GM19438 (cell line): ENCODE measurements around the gene TEAD3.

Experiments used
- ATAC-seq: cut with Tn5 transposase; IDR thresholded peaks from one replicate; pipeline ENCODE4 v1.9.1; 2021; ENCODE audit warnings: low read depth; ENCODE audit not compliant: unreplicated experiment

The TEAD3 gene

DNA sequence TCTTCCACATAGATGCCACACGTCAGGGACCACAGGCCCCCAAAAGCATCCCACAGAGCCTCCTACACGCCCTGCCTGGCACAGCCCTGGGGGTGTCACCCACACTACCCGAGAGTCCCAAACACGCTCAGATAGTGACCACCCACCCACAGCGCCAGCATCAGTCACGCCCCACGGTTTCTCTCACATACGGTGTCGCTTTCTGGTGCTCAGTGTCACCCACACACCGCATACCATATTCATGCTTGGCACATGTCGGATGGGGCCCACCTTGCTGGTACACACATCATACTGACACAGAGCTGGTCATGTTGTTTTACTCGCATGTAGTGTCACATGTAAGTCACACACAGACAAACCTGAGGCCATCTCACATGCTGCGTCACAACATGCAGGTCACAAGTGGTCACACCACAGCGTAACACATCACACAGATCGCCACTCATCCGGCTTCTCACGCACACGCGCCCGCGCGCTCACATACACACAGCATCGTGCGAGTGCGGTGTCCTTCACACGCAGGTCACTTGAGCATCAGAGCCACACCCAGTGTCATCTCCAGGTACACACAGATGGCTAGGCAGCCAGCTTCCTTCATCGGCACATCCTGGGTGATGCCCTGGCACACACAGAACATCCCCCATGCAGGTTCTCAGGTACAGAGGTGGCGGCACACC, 3.4 kb downstream of the TEAD3 start:
- ATAC-seq: no peak

DNA sequence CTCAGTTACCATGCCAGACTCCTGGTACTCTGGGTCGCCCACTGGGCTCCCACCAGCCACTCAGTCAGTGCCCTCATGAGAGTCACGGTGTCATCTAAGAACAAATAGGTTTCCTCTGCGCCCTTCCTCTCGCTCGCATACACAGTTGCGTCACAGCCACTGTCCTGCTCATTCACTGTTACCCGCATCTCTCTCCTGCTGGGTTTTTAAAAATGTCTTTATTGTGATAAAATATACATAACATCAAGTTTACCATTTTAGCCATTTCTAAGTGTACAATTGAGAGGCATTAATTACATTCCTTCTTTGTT, 4.0 kb downstream of the TEAD3 start:
- ATAC-seq: no peak

DNA sequence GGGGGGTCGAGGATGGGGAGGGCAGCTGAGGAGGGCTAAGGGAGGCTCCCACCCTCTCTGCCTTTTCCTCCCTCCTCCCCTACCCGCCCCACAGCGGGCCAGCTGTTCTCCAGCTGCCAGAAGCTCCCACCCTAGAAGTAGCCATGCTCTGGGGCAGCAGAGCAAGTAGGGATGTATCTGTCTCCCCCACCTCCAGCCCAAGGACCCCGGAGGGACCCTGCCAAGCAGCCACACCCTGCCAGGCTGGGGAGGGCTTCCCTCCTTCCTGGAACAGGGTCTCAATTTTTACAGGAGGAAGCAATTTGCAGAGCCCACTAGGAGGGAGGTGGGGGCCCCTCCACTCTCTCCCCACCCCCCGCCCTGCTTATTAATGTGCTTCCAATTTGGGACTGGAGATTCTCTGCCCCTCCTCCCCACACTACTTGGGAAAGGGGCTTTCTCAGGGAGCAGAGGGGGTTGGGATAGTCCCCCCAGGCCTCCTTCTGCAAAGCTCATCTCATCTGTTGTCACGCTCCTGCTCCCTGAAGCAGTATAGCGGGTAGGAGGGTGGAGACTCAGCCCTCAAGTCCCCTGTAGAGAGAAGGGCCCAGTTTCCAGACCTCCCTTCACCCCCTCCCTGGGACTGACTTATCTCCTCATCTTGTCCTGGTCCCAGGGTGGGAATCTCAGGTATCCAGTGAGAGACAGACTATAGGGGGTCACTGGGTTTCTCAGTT, 4.5 kb downstream of the TEAD3 start:
- no peak for ATAC-seq

DNA sequence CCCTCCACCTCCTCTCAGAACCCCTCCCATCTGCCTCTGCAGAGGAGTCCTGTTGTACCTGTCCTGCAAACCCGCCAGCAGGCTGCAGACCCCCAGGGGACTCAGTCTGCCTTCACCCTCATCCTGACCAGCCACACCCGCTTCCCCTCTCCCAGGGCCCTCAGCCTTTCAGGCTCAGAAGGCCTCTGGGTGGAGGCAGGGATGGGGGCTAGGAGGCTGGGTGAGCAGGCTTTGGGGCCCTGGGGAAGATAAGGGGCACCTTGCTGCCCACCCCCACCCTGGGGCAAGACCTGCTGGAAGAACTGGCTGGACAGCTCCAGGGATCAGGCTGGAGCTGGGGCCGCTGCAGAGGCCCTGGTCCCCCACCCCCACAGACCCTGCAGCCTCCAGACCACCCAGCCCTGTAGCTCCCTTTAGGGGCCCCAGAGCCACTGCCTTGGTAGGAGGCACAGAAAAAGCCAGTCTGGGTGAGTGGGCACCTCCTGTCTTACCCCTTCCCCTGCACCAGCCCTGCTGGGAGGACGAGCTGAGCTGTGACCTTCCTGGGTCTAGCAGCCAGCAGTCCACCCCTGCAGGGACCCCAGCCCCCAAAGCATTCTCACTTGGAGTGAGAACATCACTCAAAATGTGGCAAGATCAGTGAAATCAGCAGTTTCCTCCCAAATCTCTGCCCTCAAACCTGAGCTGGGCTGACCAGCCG, 5.2 kb downstream of the TEAD3 start:
- ATAC-seq: no peak

DNA sequence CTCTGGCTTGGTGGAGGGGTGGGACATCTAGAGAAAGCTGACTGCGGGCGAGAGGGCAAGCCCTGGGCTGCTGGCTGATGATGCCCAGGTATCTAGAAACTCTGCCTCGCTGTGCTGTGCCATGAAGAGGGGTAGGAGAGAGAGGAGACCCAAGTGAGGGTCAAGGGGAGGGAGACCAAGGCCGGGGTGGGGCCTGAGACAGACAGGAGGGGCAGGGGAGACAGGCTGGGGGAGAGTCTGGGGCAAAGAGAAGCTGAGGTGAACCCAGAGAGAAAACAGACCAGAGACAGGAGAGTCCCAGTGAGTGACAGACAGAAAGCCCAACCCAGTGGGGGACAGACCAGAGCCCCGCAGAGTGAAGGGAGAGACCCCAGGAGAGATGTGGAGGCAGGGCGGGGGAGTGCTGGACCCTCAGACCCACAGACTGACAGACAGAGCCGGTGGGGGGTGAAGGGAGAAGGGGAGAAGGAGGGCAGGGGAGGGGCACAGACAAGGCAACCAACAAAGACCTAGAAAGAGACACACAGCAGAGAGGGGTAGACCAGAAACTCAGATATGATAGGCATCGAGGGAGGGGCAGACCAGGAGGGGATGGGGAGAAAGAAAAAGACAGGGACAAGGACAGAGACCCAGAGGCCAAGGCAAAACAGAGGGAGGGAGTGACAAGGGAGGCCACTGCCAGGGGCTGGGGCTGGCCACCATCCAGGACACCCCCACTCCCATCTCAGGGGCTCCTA, 5.9 kb downstream of the TEAD3 start:
- ATAC-seq: no peak

DNA sequence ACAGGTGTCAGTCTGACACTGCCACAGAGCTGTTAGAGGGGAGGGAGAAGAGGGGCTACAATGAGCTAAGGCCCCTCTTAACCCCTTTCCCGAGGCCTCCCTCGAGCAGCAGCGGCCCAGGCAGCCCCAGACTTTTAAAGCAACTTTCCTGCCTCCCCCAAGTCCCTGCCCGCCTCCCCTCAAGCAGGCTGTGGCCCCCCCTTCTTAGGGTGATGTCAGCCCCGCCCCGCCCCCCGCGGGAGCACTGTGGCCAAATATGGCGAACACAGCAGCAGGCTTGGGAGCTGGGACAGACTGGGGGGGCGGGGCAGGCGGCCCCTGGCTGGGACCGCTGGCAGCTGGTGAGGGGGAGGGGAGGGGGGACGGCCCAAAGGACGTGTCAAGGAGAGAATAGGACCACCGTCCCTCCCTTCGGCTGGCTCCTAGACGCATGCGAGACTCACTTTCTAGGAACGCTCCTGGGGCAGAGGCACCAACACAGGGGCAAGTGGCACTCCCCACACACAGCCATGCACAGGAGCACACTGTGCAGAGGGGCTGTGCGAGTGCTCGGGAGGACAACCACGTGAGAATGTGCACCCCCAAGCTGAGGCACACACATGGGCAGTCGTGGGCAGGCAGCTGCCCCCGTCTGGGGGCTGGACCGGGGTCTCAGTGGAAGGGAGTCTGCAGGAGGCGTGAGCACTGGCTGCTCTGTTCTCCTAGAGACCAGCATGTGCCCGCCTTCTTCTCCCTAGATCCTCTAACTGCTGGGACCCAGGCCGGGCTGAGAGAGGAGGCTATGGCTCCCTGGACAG, 6.7 kb downstream of the TEAD3 start:
- no peak for ATAC-seq

DNA sequence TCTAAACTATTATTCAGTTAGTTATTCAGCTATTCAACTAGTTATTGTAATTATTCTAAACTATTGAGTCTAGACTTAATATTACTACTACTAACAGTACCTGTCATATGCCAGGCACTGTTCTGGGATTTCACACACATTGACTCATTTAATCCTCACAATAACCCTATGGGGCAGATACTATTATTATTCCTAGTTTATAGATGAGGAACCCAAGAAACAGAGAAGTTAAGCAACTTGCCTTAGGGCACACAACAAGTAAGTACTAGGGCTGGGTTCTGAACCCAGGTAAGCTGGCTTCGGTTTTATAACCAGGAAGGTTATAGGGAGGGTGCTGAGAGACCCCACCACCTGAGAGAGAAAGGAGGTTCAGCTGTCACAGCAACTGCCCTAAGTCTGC, 7.8 kb downstream of the TEAD3 start:
- ATAC-seq: no peak

DNA sequence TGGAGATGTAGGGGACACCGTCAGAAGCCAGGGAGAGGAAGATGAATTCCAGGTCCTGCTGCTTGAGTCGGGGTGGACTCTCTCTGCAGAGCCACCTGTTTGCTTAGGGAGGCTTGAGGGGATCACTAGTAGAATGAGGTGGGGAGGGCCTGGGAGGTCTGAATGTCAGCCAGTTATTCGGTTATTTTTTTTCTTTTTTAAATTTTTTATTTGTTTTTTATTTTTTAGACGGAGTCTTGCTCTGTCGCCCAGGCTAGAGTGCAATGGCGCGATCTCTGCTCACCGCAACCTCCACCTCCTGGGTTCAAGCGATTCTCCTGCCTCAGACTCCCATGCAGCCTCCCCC, 8.4 kb downstream of the TEAD3 start:
- no peak for ATAC-seq

DNA sequence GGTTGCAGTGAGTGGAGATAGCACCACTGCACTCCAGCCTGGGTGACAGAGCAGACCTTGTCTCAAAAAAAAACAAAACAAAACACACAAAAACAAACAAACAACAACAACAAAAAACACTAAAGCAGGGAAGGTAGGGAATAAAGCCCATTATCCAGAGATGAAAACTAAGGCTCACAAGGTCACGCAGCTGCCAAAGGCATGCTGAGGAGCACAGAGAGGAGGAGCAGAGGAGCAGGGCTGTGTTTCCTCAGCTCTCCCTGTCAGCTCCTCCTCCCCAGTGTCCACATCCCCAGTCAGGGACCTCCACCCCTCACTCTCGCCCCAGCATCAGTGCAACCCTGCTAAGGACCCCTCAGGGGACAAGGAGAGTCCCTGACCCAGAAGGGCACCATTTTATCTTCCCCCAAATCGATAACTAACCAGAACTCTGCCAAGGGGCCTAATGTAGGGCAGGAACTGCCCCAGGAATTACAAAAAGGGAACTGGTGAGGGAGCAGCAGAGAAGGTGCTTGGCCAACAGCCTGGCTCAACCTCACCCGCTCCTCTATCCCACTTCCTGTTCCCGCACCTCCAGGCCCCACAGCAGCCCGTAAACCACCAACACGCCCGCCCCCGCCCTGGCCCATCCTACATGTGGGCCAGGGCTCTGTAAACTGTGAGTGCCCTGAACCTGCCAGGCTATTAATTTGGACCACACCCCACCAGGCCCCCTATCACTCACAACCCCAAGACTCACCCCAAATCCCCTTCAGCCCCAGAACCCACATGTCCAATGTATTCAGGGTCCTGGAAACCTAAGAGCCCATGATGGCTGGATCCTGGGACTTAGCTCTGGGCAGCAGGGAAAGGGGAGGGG, 9.0 kb downstream of the TEAD3 start:
- ATAC-seq: no peak

DNA sequence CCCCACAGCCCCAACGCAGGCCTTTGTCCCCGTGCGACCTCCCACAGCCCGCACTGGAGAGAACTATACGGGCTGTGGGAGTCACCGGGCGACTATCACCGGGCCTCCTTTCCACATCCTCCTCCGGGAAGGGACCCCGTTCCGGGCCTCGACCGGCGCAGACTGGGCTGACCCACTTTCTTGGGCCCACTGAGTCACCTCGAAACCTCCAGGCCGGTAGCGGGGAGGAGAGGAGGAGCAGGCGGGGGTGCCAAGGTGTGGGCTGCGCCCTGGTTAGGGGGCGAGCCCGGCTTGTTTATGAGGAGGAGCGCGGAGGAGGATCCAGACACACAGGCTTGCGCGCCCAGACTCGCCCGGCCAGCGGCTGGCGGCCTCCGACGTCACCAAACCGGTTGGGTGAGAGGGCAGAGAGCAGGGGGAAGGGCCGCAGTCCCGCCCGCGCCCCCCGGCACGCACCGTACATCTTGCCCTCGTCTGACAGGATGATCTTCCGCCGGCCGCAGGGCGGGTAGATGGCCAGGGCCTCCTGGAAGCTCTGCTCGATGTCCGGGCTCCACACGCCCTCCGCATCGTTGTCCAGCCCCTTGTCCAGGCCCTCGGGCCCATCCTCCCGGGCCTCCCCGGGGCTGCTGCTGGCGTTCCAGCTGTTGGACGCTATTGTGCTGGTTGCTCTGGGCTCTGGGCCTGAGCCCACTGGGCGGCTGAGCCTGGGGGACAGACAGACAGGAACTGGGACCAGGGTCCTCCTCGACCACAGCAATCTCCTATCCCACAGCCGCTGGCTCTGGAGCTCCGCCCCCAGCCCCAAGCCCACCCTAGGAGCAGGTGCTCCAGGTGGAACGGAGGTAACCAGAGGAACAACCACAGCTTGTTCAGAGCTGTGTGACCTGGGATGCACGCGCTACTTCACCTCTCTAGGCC, 10.6 kb downstream of the TEAD3 start:
- no peak for ATAC-seq

DNA sequence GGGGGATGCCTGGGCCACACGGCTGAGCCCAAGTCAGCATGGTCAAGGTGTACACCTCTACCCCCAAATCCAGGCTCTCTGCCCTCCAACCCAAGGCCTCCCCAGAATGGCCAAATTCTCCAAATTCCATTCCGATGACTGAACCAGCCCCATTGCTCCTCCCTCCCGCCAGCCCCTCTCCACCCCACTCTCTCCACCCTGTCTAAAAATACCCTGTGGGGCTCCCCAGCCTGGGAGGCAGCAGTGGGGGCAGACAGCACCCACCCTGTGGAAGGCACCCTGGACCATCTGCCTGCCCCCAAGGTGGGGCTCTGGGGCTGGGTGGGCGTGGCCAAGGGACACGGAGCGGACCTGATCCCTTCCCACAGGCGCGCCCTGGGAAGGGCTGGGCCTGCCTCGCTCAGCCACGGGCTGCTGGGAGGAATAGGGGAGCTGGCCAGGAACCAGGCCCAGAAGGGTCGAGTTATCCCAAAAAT, 11.4 kb downstream of the TEAD3 start:
- no peak for ATAC-seq

DNA sequence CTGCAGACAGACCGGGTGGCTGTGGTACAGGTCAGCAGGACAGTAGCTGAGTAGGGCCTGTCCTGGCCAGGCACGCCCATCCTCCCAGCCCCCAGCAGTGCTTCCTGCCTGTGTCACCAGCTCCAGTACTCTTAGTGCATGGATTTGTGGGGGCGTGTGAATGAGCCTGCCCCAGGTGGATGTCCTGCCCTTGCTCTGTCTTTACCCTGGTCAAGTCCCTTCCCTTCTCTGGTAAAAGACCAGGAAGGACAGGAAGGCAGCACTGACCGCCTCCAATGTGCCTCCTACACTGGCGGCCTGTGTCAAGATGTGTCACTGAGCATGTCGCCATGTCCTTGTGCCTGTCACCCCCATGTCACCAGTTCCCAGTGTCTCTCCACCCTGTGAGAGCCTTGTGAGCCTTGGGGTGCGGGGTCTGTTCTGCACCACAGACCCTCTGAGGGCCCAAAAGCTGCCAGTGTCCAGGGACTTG, 11.9 kb downstream of the TEAD3 start:
- no peak for ATAC-seq

DNA sequence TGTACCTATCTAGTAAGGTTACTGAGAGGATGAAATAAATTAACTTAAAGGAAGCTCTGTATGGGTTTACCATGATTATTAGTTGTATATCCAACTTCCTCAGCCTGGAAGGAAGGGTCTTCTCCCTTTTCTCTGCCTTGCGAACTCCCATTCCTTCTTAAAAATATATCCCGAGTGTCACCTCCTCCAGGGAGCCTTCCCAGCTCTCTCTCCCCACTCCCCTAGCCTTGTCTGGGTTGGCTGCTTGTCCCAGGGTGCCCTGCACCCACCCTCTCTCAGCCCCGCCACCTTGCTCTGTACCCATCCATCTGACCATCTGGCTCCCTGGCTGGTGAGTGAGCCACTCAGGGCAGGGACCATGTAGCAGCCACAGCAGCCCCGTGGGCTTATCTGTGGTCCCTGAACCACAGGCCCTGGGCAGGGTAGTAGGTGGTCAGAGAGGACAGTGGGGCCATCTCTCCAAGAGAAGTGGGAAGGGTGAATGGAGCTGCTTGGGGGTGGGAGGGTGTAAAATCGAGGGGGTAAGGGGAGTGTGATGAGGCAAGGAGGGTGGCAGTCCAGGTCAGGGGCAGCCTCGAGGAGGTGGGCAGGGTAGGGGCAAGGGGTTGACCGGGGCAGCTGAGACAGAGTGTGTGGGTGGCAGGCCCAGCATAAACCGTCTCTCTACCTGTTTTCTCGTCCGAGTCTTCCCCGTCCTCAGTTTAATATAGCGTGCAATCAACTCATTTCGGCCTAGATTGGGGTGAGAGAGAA, 12.8 kb downstream of the TEAD3 start:
- ATAC-seq: no peak

DNA sequence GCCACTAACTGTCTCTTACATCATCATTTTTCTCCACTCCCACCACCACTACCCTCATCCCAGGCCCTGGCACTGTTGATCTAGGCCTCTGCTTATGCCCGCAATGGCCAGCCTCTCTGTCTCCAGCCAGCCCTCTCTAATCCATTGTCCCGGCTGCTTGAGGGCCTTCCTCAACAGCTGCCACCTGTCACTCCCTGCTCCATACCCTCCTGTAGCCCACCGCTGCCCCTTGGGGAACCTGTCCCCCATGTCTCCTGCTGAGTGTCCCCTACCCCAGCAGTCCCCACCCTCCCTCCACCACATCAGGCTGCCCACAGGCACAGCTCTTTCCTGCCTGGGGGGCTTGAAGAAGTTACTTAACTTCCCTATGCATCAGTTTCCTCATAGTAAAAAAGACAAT, 13.4 kb downstream of the TEAD3 start:
- no peak for ATAC-seq

DNA sequence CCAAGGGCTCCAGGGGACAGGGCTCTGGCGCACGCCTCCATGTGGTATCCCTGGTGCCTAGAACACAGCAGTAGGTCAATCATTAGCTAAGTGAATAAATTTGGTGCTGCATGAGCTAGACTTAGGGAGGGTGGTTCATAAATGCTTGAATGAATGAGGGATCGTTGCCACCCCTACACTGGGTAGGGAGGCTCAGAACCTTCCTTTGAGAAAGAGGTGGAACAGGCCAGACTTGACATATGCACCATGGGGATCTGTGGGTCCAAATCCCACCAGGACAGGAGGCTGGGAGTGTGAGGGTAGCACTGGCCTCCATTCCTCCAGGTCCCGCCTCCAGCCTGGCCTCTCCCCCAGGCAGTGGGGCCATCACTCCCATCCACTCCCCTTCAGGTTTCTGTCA, 13.8 kb downstream of the TEAD3 start:
- ATAC-seq: no peak

DNA sequence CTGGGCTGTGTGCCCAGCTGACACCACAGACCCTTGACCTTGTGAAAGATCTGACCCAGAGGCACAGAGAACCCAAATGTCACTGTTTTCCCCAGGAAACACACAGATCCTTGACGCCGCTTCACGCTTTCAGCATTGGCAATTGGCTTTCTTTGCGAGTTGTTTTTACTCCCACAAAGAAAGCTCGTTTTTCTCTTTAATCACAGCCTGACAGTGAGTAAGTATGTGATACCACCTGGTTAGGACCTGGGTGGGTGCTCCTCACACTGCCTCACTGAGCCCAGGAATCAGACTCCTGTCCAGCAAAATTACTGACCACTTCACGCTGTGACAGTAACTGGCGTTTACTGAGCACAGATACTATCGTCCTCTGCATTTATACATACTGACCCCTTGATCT, 15.7 kb downstream of the TEAD3 start:
- ATAC-seq: no peak

DNA sequence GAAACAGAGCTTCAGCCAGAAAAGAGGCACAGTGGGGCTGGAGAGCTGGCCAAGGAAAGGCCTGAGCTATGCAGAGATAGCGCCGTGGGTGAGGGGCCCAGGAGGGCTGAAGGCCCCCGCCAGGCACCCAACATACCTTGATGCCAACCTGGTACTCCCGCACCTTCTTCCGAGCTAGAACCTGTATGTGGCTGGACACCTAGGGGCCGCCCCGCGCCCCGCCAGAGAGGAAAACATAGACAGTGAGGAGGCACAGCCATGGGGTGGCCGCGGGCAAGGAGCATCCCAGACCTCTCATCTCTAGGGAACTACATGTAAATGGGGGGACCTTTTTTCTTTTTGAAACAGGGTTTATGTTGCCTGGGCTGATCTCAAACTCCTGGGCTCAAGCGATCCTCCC, 16.7 kb downstream of the TEAD3 start:
- ATAC-seq: no peak

DNA sequence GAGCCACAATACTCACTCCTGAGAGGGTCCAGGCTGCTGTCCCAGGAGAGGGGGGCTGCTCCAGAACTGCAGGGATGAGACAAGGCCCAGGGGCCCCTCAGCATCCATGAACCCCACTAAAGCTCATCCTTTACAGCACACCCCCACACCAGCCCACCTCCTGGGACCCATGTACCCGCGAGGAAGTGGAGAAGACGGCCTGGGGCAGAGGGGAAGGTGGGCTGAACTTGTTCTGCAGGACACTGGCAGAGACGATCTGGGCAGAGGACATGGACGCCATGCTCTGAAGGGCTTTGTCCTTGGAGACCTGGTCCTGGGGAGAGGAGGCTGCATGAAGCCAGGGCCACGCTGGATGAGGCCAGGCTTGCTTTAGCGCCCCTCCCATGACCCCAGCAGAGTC, 18.6 kb downstream of the TEAD3 start:
- ATAC-seq: no peak
